MM.1S (cell line): ENCODE data around the gene VAMP2.

ENCODE experiments used
- DNase-seq: peaks from one replicate; pipeline ENCODE4 v3.0.0-alpha.2; 2015
- H2AFZ ChIP-seq: fragments of 300-600 bp; sonication (generic); 2 replicates; pipeline ENCODE4 v1.6.0; 2016; ENCODE audit warnings: antibody characterized with exemption, low read length
- H3F3A ChIP-seq: fragments of 300-600 bp; sonication (generic); 2 replicates; pipeline ENCODE4 v1.6.1; 2016; ENCODE audit warnings: mild to moderate bottlenecking, antibody characterized with exemption, low read length, moderate library complexity, mixed read lengths; ENCODE audit not compliant: insufficient read depth
- H3K27ac ChIP-seq: fragments of 300-600 bp; sonication (generic); 2 replicates; pipeline ENCODE4 v1.5.1; 2016; ENCODE audit warnings: mild to moderate bottlenecking, low read length
- H3K27me3 ChIP-seq: fragments of 300-600 bp; sonication (generic); replicated peaks from 2 replicates; pipeline ENCODE4 v1.6.0; 2016; ENCODE audit warnings: low read length; ENCODE audit not compliant: insufficient read depth
- H3K36me3 ChIP-seq: fragments of 300-600 bp; sonication (generic); replicated peaks from 2 replicates; pipeline ENCODE4 v1.6.1; 2016; ENCODE audit warnings: mild to moderate bottlenecking, low read length, mixed read lengths; ENCODE audit not compliant: insufficient read depth
- H3K4me1 ChIP-seq: fragments of 300-600 bp; sonication (generic); 2 replicates; pipeline ENCODE4 v1.6.1; 2016; ENCODE audit warnings: low read length, mixed read lengths
- H3K4me2 ChIP-seq: fragments of 300-600 bp; sonication (generic); 2 replicates; pipeline ENCODE4 v1.6.0; 2016; ENCODE audit warnings: low read depth, low read length
- H3K4me3 ChIP-seq: fragments of 300-600 bp; sonication (generic); 2 replicates; pipeline ENCODE4 v1.5.1; 2016; ENCODE audit warnings: low read length, mixed read lengths
- H3K79me2 ChIP-seq: fragments of 300-600 bp; sonication (generic); 2 replicates; pipeline ENCODE4 v1.6.1; 2016; ENCODE audit warnings: mixed run types, low read length, mixed read lengths
- H3K9ac ChIP-seq: fragments of 300-600 bp; sonication (generic); 2 replicates; pipeline ENCODE4 v1.6.1; 2016; ENCODE audit warnings: low read length, mixed read lengths
- H3K9me2 ChIP-seq: fragments of 300-600 bp; sonication (generic); replicated peaks from 2 replicates; pipeline ENCODE4 v1.6.1; 2016; ENCODE audit warnings: mild to moderate bottlenecking, low read length, mixed read lengths; ENCODE audit not compliant: insufficient read depth
- H3K9me3 ChIP-seq: fragments of 300-600 bp; sonication (generic); replicated peaks from 2 replicates; pipeline ENCODE4 v1.6.1; 2016; ENCODE audit warnings: mild to moderate bottlenecking, low read length, mixed read lengths; ENCODE audit not compliant: insufficient read depth
- H4K20me1 ChIP-seq: fragments of 300-600 bp; sonication (generic); 2 replicates; pipeline ENCODE4 v1.6.1; 2016; ENCODE audit warnings: mild to moderate bottlenecking, low read length, moderate library complexity, mixed read lengths; ENCODE audit not compliant: insufficient read depth
- EZH2 ChIP-seq: fragments of 300-600 bp; sonication (generic); optimal IDR thresholded peaks from 2 replicates; pipeline ENCODE3; 2017; ENCODE audit warnings: low read depth, mild to moderate bottlenecking, antibody characterized with exemption, low read length, mixed read lengths
- EZH2phosphoT487 ChIP-seq: fragments of 300-600 bp; sonication (generic); IDR thresholded peaks from 2 replicates; pipeline ENCODE4 v1.6.1; 2018; ENCODE audit warnings: antibody characterized with exemption, low read length
- TF ChIP-seq, protein P1 (sequence below): fragments of 300-600 bp; sonication (generic); IDR thresholded peaks from 2 replicates; pipeline ENCODE4 v1.5.1; 2016; ENCODE audit warnings: antibody characterized with exemption, low read length, mixed read lengths

The VAMP2 gene

DNA sequence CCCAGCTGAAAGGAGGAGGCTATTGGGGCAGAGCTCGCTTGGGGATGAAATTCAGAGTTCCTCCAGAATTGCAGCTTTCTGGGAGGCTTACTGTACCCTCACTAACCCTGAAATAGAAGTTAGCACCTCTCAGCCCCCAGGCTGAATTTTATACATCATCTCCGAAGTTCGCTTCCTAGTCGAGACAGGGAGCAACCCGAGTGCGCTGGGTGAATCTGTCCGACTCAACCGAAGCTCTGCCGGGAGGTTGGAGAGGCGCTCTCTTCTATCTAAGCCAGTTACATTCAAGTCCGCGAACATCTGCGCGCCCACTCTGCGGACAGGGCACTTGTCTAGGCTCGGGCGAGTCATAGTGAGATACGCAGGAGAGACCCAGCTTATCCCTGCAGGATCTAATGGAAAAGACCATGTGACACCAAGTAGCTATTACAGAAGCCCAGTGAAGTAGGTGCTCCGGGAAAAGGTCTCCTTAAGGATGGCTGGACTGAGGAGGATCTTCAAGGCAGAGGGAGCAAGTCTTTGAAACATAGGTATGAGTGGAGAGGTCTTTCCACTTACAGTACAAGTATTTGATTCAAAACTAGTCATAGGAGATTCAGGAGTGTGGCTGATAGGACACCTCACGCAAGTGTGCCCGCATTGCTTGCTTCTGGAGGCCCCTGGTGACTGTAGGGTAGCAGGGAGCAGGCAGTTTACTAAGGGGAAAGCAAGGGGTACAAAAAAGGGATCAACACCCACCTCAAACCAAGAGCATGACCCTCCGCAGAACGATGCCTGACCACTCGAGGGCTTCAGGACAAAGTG, 38.2 kb downstream of the VAMP2 start:
- Histone ChIP-seq H3K79me2 (no peaks in the 10 kb centered on the region), H3K4me2 (peak overlapping the region; percentile 100), H3K27ac (no peak overlapping the region), H3K36me3 (no peaks in the 10 kb centered on the region), H3K4me1 (peaks cover 25% of the 10 kb centered on the region), H3K9ac (peak overlapping the region; percentile 5; the same call in 1 of the 2 replicates), H3K27me3 (peaks cover 40% of the 10 kb centered on the region), H3K9me2 (no peaks in the 10 kb centered on the region), H3K4me3 (peak overlapping the region; percentile 84), H4K20me1 (no peaks in the 10 kb centered on the region), H3K9me3 (no peaks in the 10 kb centered on the region), H2AFZ (no peak overlapping the region), H3F3A (peaks cover 45% of the 10 kb centered on the region)
- peak; percentile 22 for DNase-seq
- TF ChIP-seq EZH2 (no peak), EZH2phosphoT487 (no peak)
- TF ChIP-seq, protein P1, sequence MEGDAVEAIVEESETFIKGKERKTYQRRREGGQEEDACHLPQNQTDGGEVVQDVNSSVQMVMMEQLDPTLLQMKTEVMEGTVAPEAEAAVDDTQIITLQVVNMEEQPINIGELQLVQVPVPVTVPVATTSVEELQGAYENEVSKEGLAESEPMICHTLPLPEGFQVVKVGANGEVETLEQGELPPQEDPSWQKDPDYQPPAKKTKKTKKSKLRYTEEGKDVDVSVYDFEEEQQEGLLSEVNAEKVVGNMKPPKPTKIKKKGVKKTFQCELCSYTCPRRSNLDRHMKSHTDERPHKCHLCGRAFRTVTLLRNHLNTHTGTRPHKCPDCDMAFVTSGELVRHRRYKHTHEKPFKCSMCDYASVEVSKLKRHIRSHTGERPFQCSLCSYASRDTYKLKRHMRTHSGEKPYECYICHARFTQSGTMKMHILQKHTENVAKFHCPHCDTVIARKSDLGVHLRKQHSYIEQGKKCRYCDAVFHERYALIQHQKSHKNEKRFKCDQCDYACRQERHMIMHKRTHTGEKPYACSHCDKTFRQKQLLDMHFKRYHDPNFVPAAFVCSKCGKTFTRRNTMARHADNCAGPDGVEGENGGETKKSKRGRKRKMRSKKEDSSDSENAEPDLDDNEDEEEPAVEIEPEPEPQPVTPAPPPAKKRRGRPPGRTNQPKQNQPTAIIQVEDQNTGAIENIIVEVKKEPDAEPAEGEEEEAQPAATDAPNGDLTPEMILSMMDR: no peak

DNA sequence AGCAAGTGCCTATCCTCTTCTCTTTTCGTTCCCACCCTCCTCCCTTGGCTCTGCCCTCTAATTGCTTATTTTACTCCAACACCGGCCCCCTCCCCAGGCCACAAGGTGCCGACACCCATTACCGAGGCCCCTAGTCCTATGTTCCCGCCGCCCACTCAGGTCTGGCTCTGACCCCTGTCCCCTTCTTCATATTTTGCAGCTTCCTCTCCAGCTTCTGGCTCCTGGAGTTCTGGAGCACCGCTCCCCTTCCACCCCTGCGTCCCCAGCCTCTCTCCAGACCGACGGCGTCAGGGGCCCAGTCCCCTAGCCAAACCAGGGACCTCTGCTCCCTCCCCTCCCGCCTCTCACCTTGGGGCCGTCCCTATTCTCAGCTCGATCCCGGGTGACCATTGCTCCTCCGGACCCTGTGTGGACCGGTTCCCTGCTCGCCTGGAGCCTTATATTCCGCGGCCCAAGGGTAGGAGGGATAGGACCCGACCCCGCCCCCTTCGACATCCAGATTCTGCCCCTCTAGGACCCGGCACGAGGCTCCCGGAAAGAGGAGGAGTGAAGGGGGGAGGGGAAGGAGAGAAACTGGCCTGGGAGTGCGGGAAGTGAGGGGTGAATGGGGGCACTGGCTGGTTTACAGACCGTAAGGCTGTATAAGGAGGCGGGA, 38.9 kb downstream of the VAMP2 start, which contains the start of gene HES7:
TSS of gene HES7 (minus strand) at position 412 of the 655 bp plus-strand sequence. CDS start at position 390, 22 bp downstream.
- Histone ChIP-seq H3K9me3 (no peaks in the 10 kb centered on the region), H3K9ac (peak within 1 kb of the TSS; percentile 20; the same call in 1 of the 2 replicates), H3K4me2 (peak within 1 kb of the TSS; percentile 100), H3K27ac (no peak within 1 kb of the TSS), H3K79me2 (no peaks in the 10 kb centered on the region), H3K27me3 (peaks cover 33% of the 10 kb centered on the region), H3K4me1 (peaks cover 25% of the 10 kb centered on the region), H3K4me3 (peak within 1 kb of the TSS; percentile 84), H4K20me1 (no peaks in the 10 kb centered on the region; the same call in 1 of the 2 replicates), H2AFZ (peak within 1 kb of the TSS; percentile 57; the same call in 1 of the 2 replicates), H3K36me3 (no peaks in the 10 kb centered on the region), H3F3A (peaks cover 52% of the 10 kb centered on the region), H3K9me2 (no peaks in the 10 kb centered on the region)
- DNase-seq: no peak
- TF ChIP-seq EZH2 (no peak), EZH2phosphoT487 (no peak)
- TF ChIP-seq, protein P1: no peak

GRCh38 chr17:8122924-8123694, 39.6 kb downstream of the VAMP2 start:
- H3K4me1 ChIP-seq: peaks cover 25% of the 10 kb centered on the region
- DNase-seq: peak; percentile 58
- peak overlapping the region; percentile 20; the same call in 1 of the 2 replicates for H3K9ac ChIP-seq

More at GRCh38 chr17:8122924-8123694, 39.6 kb downstream of the VAMP2 start:
- H3F3A ChIP-seq: peaks cover 57% of the 10 kb centered on the region
- no peaks in the 10 kb centered on the region for H3K79me2 ChIP-seq
- no peaks in the 10 kb centered on the region for H3K9me2 ChIP-seq
- H3K4me2 ChIP-seq: peak overlapping the region; percentile 100
- H3K27me3 ChIP-seq: peaks cover 26% of the 10 kb centered on the region
- H3K4me3 ChIP-seq: peak overlapping the region; percentile 84
- H4K20me1 ChIP-seq: no peaks in the 10 kb centered on the region; the same call in 1 of the 2 replicates
- H3K27ac ChIP-seq: no peak overlapping the region
- H3K9me3 ChIP-seq: no peaks in the 10 kb centered on the region
- no peaks in the 10 kb centered on the region for H3K36me3 ChIP-seq
- TF ChIP-seq EZH2 (no peak), EZH2phosphoT487 (no peak)
- TF ChIP-seq, protein P1: no peak
- H2AFZ ChIP-seq: peak overlapping the region; percentile 57; the same call in 1 of the 2 replicates
